HG02763 (cell line): ENCODE results near the gene PDCD2L.
"Not testable (repeated sequence)": the region's sequence is repeated elsewhere in the genome, so short reads cannot be mapped to it uniquely, and the experiment has no call there.

Experiments used
- ATAC-seq: cut with Tn5 transposase; IDR thresholded peaks from one replicate; pipeline ENCODE4 v1.9.1; 2021; ENCODE audit warnings: mild to moderate bottlenecking, moderate library complexity; ENCODE audit not compliant: unreplicated experiment

The PDCD2L gene

DNA sequence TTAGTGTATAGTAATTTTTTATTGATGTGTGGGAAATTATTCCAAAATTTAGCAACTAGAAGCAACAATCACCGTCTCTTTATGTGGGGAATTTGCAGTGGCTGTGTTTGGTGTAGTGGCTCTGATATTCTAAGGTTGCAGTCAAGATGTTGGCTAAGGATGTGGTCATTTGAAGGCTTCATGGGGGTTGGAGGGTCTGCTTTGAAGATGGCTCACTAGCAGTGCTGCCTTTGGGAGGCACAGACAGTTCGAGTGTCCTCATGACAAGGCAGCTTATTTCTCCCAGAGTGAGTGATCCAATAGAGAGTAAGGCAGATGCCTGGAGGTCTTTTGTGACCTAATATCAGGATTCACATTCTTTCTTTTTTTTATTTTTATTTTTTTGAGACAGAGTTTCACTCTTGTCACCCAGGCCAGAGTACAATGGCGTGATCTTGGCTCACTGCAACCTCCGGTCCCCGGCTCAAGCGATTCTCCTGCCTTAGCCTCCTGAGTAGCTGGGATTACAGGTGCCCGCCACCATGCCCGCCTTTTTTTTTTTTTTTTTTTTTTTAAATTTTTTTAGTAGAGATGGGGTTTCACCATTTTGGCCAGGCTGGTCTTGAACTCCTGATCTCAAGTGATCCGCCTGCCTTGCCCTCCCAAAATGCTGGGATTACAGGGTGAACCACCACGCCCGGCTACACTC is 30.5 kb upstream of the PDCD2L start:
- no peak for ATAC-seq

DNA sequence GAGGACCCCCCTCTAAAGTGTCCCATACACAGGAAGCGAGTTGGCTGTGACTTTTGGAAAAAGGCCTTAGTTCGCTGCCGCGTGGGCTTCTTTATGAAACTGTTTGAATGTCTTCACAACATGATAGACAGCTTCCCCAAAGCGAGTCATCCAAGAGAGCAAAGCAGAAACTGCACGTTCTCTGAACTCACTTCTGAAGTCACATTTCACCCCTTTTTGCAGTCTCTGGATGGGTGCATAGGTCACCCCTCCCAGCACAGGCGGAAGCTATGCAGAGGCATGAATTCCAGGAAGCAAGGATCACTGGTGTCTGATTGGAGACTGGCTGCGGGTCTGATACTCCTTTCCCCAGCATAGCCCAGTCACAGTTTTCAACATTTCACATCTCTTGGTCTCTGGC is 28.6 kb upstream of the PDCD2L start:
- no peak for ATAC-seq

DNA sequence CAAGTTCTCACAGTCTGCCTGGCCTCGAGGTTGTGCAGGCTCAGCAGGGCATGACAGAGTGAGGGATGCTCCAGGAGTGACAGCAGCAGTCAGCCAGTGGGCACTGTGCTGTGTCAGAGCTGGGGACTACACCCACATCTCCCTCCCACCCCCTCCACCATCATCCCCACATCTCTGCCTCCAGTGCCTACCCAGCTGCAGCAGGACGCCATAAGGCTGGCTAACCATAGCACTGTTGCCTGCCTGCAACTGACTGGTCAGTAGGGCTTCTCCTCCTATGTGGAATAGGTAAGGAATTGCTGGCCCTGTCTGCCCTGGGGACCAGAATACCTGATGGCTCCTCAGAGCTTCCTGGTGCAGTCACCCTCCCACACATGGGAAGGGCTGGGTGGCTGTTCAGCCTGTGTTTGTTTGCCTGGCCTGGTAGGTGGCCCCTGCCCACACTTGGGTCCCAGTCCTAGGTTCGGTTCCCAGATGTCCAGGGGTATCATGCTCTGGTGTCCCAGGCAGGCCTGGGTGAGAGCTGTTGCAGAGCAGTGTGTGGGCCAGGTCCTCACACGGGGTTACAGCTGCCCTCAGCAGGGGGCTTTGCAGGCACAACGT is 23.5 kb upstream of the PDCD2L start:
- ATAC-seq = no peak

DNA sequence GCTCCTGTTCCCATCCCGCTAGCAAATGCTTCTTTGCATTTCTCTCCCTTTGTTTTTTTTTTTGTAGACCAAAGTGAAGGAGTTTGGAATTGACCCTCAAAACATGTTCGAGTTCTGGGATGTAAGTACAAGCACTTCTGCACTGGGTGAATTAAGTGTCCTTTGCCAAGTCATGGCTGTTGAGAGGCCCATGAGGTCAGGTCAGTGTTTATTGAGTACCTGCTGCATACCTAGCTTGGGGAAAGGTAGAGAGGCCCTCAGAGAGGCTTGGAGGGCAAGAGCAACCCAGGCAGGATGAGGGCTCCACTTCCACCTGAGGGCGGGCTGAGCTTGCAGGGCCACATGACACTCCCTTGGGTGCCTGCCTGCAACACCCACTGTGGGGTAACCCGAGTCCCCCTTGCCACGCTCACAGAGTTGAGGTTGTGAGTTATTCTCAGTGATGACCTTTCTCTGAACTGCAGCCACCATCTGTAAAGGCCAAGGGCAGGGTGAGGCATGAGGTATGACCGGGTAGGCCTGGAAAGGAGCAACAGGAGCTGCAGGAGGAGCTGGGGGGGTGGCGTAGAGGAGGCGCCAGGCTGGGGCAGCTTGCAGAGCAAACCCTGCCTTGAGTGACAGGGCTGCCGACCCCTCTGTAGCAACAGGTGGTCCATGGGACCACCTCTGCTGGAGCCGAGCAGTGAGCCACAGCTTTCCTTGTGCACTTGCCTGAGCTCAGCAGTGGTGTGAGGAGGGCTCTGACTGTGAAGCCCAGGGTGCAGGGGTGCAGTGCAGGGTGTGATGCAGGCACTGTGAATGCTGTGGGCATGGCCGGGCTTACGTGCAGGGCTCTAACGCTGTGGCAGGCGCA is 22.6 kb upstream of the PDCD2L start:
- ATAC-seq = no peak

DNA sequence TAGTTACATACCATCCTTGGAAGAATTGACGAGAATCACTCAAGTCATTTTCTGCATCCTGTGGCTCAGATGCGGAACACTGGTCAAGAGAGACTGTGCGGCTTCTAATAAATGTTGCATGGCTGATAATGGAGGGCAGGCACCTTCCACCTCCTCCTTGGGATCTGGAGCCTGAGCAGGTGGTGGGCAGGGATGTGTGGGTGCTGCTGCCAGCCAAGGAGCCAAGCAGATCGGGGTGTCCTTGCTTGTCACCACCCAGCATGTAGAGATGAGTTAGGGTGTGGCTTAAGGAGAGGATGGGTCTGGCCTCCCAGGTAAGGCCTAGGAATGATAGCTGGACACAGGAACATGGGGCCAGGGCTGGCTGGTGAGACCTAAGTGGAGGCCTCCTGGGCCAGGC is 21.7 kb upstream of the PDCD2L start:
- ATAC-seq = no peak

DNA sequence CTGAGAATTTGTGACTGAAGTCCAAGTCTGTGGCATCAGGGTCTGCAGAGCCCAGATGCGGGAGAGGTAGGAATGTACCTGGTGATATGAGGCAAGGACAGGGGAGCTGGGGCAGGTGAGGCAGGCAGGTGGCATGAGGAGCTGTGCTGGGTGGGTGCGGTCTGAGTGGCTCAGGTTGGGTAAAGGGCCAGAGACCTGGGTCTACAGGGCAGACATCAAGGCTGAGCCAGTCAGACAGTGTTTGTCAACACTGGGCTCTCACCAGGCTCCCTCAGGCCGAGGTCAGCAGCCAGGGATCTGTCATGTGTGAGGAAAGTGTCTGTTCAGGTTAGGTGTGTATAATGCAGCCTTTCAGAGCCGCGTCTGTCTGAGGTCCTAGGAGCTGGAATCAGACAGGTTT is 20.6 kb upstream of the PDCD2L start:
- no peak for ATAC-seq

GRCh38 chr19:34386645-34387445 is 17.4 kb upstream of the PDCD2L start:
- ATAC-seq = no peak

GRCh38 chr19:34387446-34387810 is 16.8 kb upstream of the PDCD2L start:
- ATAC-seq = no peak

DNA sequence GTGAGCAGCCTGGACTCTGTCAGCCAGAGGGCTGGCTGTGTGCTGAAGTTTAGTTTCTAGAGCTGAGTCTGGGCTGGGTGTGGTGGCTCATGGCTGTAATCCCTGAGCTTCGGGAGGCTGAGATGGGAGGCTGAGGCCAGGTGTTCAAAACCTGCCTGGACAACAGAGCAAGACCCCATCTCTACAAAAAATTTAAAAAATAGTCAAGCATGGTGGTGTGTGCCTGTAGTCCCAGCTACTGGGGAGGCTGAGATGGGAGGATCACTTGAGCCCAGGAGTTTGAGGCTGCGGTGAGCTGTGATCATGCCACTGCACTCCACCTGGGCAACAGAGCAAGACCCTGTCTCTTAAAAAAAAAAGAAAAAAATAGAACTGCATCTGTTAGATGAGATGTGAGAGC is 15.5 kb upstream of the PDCD2L start:
- ATAC-seq = not testable (repeated sequence)

- ATAC-seq = no peak
Observed at GRCh38 chr19:34391813-34392212, 12.4 kb upstream of the PDCD2L start.

DNA sequence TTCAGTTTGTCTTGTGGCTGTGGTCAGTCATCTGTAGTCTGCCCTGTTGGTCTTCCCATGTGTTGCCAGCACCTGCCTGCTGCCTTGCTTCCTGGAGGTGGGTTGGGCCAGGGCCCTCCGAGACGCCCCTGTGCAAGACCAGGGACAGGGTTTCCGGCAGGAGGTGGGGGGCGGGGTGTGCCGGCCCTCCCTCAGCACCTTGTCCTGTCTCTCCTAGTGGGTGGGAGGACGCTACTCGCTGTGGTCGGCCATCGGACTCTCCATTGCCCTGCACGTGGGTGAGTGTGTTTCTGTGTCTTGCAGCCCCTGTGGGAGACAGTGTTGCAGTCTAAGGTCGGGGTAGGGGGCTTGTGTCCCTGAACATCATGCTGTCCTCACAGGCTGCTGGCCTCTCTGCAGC is 11.2 kb upstream of the PDCD2L start:
- ATAC-seq = no peak

DNA sequence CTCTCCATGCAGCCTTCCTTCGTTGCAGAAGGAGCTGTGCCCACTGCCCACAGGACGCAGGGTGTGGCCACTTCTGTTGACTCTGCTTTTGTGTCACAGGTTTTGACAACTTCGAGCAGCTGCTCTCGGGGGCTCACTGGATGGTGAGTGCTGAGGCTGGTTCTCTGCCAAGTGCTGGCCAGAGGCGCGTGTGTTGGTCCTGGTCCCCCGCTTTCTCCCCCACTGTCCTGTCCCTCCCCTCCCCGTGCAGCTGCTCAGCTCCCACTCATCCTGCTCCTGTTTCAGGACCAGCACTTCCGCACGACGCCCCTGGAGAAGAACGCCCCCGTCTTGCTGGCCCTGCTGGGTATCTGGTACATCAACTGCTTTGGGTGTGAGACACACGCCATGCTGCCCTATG is 10.6 kb upstream of the PDCD2L start:
- ATAC-seq = no peak

DNA sequence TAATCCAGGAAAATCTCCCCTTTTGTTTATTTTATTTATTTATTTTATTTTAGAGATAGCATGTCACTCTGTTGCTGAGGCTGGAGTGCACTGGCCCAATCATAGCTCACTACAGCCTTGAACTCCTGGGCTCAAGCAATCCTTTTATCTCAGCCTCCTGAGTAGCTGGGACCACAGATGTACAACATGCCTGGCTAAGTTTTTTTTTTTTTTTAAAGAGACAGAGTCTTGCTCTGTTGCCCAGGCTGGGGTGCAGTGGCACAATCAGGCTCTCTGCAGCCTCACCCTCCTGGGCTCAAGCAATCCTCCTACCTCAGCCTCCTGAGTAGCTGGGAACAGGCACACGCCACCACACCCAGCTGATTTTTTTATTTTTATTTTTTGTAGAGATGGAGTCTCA is 6.3 kb upstream of the PDCD2L start:
- no peak for ATAC-seq

DNA sequence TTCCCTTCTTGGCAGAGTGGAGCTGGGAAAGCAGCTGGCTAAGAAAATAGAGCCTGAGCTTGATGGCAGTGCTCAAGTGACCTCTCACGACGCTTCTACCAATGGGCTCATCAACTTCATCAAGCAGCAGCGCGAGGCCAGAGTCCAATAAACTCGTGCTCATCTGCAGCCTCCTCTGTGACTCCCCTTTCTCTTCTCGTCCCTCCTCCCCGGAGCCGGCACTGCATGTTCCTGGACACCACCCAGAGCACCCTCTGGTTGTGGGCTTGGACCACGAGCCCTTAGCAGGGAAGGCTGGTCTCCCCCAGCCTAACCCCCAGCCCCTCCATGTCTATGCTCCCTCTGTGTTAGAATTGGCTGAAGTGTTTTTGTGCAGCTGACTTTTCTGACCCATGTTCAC is 4.3 kb upstream of the PDCD2L start:
- no peak for ATAC-seq

GRCh38 chr19:34400844-34401243 is 3.4 kb upstream of the PDCD2L start:
- ATAC-seq = not testable (repeated sequence)

DNA sequence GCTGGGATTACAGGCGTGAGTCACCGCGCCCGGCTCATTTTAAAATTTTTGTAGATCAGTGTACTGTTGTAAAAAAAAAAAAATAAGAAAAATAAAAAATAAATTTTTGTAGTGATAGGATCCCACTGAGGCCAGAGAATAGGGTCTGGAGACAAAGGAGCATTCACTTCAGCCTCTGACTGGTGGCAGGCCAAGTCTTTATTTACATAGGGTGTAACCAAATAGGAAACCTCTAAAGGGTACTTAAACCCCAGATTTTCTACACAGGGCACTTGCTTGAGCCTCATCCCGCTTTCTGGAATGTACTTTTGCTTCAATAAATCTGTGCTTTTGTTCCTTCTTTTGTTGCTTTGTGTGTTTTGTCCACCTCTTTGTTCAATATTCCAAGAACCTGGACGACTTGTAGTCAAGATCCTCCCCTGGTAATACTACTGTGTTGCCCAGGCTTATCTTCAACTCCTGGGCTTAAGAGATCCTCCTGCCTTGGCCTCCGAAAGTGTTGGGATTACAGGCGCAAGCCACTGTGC is 2.1 kb upstream of the PDCD2L start:
- ATAC-seq = no peak

DNA sequence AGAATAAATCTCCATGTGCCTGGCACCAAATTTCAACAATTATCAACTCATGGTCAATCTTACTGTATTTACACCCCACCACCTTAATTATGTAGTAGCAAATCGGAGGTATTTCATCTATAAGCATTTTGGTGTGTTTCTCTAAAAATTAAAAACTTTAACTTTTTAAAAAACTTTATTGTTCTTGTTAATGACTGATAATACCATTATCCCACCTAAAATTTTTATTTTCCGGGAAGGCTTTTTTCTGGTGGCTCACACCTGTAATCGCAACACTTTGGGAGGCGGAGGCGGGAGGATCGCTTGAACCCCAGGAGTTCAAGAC is 453 bp upstream of the PDCD2L start:
- ATAC-seq = no peak

- ATAC-seq = no peak
Observed at GRCh38 chr19:34405892-34406660, 1.9 kb downstream of the PDCD2L start.

GRCh38 chr19:34408411-34408810 is 4.2 kb downstream of the PDCD2L start:
- ATAC-seq = no peak
